ENCODE measurements around the gene FAAP20. TPM values are rescaled to one million over a fixed set of nuclear protein-coding genes. Genes with fewer than 3 reads are reported as not detected.

Gene FAAP20
- total and polyA plus RNA-seq, 9 of the 15 experiments (the other 6 are each of a cell fraction or from before 2014, with no cell fraction given): 0.58 to 143 (median 9.9) TPM

- TF ChIP-seq BCLAF1 (IDR thresholded peaks at IDR 0.05; ENCODE audit: borderline replicate concordance in 1 of 2, control insufficient read depth in 1 of 2, low read depth in 2 of 2, low read length in 1 of 2) (no peak), ETV1 (tag; conservative IDR thresholded peaks at IDR 0.05; ENCODE audit: low read depth) (no peak), ZNF165 (CRISPR knock-in tag; IDR thresholded peaks at IDR 0.05; ENCODE audit: borderline replicate concordance) (no peak), TEAD2 (tag; IDR thresholded peaks at IDR 0.05) (no peak), IFI16 (CRISPR knock-in tag; IDR thresholded peaks at IDR 0.05) (no peak), ZNF395 (CRISPR knock-in tag; IDR thresholded peaks at IDR 0.05) (no peak; the same call in 1 of the 2 replicates), DEAF1 (CRISPR knock-in tag; IDR thresholded peaks at IDR 0.05) (no peak), ZKSCAN1 (IDR thresholded peaks at IDR 0.05; ENCODE audit: low read depth, low read length) (0 out of 2 replicates have a peak, but pooled peaks have one; percentile 5), ZNF134 (CRISPR knock-in tag; conservative IDR thresholded peaks at IDR 0.05) (no peak), THRAP3 (IDR thresholded peaks at IDR 0.05; ENCODE audit: borderline replicate concordance) (no peak), TEAD4 (IDR thresholded peaks at IDR 0.05; ENCODE audit: low read length) (peak; percentile 24; the same call in 1 of the 2 replicates), TEAD4 (CRISPR knock-in tag; IDR thresholded peaks at IDR 0.05; ENCODE audit: borderline replicate concordance) (no peak), JUND (IDR thresholded peaks at IDR 0.05; ENCODE audit: borderline replicate concordance, low read depth, low read length) (peak; percentile 67; the same call in 1 of the 2 replicates), JUND (tag; IDR thresholded peaks at IDR 0.05; ENCODE audit: borderline replicate concordance, low read depth, low read length) (peak; percentile 82; the same call in 1 of the 3 replicates), BRF1 (IDR thresholded peaks at IDR 0.05; ENCODE audit: borderline replicate concordance, extremely low read depth, insufficient read length) (no peak), RBM15 (IDR thresholded peaks at IDR 0.05; ENCODE audit: insufficient read depth, low read length) (no peak), ZNF146 (CRISPR knock-in tag; IDR thresholded peaks at IDR 0.05; ENCODE audit: unreplicated experiment) (no peak), GATAD2B (IDR thresholded peaks at IDR 0.05; ENCODE audit: borderline replicate concordance) (no peak)
- TF ChIP-seq, protein P1, sequence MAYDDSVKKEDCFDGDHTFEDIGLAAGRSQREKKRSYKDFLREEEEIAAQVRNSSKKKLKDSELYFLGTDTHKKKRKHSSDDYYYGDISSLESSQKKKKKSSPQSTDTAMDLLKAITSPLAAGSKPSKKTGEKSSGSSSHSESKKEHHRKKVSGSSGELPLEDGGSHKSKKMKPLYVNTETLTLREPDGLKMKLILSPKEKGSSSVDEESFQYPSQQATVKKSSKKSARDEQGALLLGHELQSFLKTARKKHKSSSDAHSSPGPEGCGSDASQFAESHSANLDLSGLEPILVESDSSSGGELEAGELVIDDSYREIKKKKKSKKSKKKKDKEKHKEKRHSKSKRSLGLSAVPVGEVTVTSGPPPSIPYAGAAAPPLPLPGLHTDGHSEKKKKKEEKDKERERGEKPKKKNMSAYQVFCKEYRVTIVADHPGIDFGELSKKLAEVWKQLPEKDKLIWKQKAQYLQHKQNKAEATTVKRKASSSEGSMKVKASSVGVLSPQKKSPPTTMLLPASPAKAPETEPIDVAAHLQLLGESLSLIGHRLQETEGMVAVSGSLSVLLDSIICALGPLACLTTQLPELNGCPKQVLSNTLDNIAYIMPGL (CRISPR knock-in tag; IDR thresholded peaks at IDR 0.05): no peak
These were observed 4.8 kb downstream of the FAAP20 start (continued) for GRCh38 chr1:2189459-2190425.
